ENCODE results near the gene ZNF460. TPM values are rescaled to one million over a fixed set of nuclear protein-coding genes. Genes with fewer than 3 reads are reported as not detected.

ZNF460 gene
- 72.5 and 95.5 TPM in 2 replicates for total RNA-seq (2022)
- Bru-seq, nascent RNA: percentile 96 among the genes with signal in this experiment
- BruChase-seq, experiment 1, labeled RNA remaining after a 6-hour chase: percentile 99 among the genes with signal in this experiment
- percentile 99 among the genes with signal in this experiment for BruChase-seq, experiment 2, labeled RNA remaining after a 2-hour chase
- long read RNA-seq: 0 reads

- Mint-ChIP-seq H3K36me3 (ENCODE audit: insufficient read depth, unreplicated experiment) (peaks cover 38% of the 10 kb centered on the region), H3K27ac (ENCODE audit: low read depth, unreplicated experiment) (no peak within 1 kb of the TSS), H3K9me3 (ENCODE audit: unreplicated experiment) (no peaks in the 10 kb centered on the region), H3K27me3 (ENCODE audit: insufficient read depth, unreplicated experiment) (no peaks in the 10 kb centered on the region), H3K4me1 (ENCODE audit: insufficient read depth, unreplicated experiment) (peaks cover 18% of the 10 kb centered on the region), H3K4me3 (ENCODE audit: unreplicated experiment) (no peak within 1 kb of the TSS)
- TF ChIP-seq, protein P1, sequence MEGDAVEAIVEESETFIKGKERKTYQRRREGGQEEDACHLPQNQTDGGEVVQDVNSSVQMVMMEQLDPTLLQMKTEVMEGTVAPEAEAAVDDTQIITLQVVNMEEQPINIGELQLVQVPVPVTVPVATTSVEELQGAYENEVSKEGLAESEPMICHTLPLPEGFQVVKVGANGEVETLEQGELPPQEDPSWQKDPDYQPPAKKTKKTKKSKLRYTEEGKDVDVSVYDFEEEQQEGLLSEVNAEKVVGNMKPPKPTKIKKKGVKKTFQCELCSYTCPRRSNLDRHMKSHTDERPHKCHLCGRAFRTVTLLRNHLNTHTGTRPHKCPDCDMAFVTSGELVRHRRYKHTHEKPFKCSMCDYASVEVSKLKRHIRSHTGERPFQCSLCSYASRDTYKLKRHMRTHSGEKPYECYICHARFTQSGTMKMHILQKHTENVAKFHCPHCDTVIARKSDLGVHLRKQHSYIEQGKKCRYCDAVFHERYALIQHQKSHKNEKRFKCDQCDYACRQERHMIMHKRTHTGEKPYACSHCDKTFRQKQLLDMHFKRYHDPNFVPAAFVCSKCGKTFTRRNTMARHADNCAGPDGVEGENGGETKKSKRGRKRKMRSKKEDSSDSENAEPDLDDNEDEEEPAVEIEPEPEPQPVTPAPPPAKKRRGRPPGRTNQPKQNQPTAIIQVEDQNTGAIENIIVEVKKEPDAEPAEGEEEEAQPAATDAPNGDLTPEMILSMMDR (IDR thresholded peaks at IDR 0.05; ENCODE audit: unreplicated experiment): no peak
- BruUV-seq (replicated peaks): TSS peak; percentile 51
- ChIA-PET POLR2A (interaction anchor here (0.5 to 4.9 kb wide), 11 partner anchors 9 to 220 kb away, joined by 3 to 30 read pairs (median 5); partner anchors contain the start of genes TRAPPC2B, ZNF304, ZNF547 and ZNF773), CTCF (interaction anchor here (0.7 to 1.3 kb wide), 5 partner anchors 21 to 77 kb away, joined by 3 to 4 read pairs (median 3); no protein-coding TSS in a partner anchor)
- peak; percentile 98 for DNase-seq (ENCODE audit: unreplicated experiment)
- intact Hi-C loops (cut with micrococcal nuclease): loop anchor here (1.0 to 2.0 kb wide), 4 partner anchors 22 to 70 kb away; partner anchors contain the start of genes ZNF304 and ZNF805
Measured at GRCh38 chr19:57280165-57280961, at the start of gene ZNF460. Gene ZNF460 (plus strand): TSS chr19:57280485. CDS start chr19:57280807, 322 bp downstream.

GRCh38 chr19:57231686-57232085, 48.6 kb upstream of the ZNF460 start:
- ChIA-PET CTCF (no interaction called here), POLR2A (no interaction called here)
- no peak overlapping the region for H3K27ac Mint-ChIP-seq (ENCODE audit: low read depth, unreplicated experiment)
- no peaks in the 10 kb centered on the region for H3K9me3 Mint-ChIP-seq (ENCODE audit: unreplicated experiment)
- no peak for DNase-seq (ENCODE audit: unreplicated experiment)
- no peaks in the 10 kb centered on the region for H3K27me3 Mint-ChIP-seq (ENCODE audit: insufficient read depth, unreplicated experiment)
- BruUV-seq (replicated peaks): no TSS peak
- no peak overlapping the region for H3K4me3 Mint-ChIP-seq (ENCODE audit: unreplicated experiment)
- TF ChIP-seq, protein P1 (IDR thresholded peaks at IDR 0.05; ENCODE audit: unreplicated experiment): no peak
- peaks cover 14% of the 10 kb centered on the region for H3K36me3 Mint-ChIP-seq (ENCODE audit: insufficient read depth, unreplicated experiment)
- no peaks in the 10 kb centered on the region for H3K4me1 Mint-ChIP-seq (ENCODE audit: insufficient read depth, unreplicated experiment)
- intact Hi-C loops (cut with micrococcal nuclease): no loop called here

DNA sequence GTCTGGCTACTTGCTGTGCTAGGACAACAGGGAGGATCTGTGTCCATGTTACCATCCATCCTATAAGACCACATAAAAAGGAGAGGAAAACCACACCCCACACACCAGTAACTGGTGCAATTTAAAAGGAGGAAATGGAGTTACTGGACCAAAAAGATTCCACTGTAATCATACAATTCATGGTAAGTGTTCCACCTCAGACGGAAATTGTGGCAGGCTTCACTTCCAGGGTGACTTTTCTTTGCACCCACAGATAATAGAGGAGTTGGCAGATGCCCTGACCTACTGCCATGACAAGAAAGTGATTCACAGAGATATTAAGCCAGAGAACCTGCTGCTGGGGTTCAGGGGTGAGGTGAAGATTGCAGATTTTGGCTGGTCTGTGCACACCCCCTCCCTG, 47.1 kb upstream of the ZNF460 start:
- Mint-ChIP-seq H3K27me3 (ENCODE audit: insufficient read depth, unreplicated experiment) (no peaks in the 10 kb centered on the region), H3K4me3 (ENCODE audit: unreplicated experiment) (no peak overlapping the region), H3K36me3 (ENCODE audit: insufficient read depth, unreplicated experiment) (peaks cover 7% of the 10 kb centered on the region), H3K27ac (ENCODE audit: low read depth, unreplicated experiment) (no peak overlapping the region), H3K4me1 (ENCODE audit: insufficient read depth, unreplicated experiment) (no peaks in the 10 kb centered on the region), H3K9me3 (ENCODE audit: unreplicated experiment) (no peaks in the 10 kb centered on the region)
- DNase-seq (ENCODE audit: unreplicated experiment): no peak
- POLR2A ChIA-PET: no interaction called here
- TF ChIP-seq, protein P1 (IDR thresholded peaks at IDR 0.05; ENCODE audit: unreplicated experiment): no peak
- intact Hi-C loops (cut with micrococcal nuclease): no loop called here
- BruUV-seq (replicated peaks): no TSS peak
- CTCF ChIA-PET: interaction anchor here (0.6 kb wide), 1 partner anchor 249 kb away, joined by 3 read pairs; no protein-coding TSS in a partner anchor

DNA sequence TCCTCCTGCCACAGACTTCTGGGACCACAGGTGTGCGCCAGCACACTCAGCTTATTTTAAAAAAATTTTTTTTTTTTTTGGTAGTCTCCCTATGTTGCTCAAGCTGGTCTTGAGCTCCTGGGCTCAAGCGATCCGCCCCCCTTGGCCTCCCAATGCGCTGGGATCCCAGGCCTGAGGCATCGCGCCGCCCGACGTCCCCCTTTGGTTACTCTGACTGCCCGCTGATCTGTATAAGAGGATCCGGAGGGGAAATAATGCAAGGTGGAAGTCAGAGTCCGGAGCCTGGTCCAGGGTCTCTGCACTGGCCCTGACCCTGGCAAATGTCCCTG, 40.3 kb upstream of the ZNF460 start:
- BruUV-seq (replicated peaks): TSS peak; percentile 79
- ChIA-PET POLR2A (interaction anchor here (0.7 to 3.6 kb wide), 13 partner anchors 12 to 1203 kb away, joined by 3 to 23 read pairs (median 4); partner anchors contain the start of genes ZNF264, ZNF460, ZNF548 and ZNF8), CTCF (interaction anchor here (0.6 kb wide), 1 partner anchor 17 kb away, joined by 3 read pairs; no protein-coding TSS in a partner anchor)
- Mint-ChIP-seq H3K36me3 (ENCODE audit: insufficient read depth, unreplicated experiment) (peaks cover 26% of the 10 kb centered on the region), H3K4me1 (ENCODE audit: insufficient read depth, unreplicated experiment) (peaks cover 6% of the 10 kb centered on the region), H3K9me3 (ENCODE audit: unreplicated experiment) (no peaks in the 10 kb centered on the region), H3K27ac (ENCODE audit: low read depth, unreplicated experiment) (peak overlapping the region; percentile 70), H3K4me3 (ENCODE audit: unreplicated experiment) (peak overlapping the region; percentile 73), H3K27me3 (ENCODE audit: insufficient read depth, unreplicated experiment) (no peaks in the 10 kb centered on the region)
- no peak for DNase-seq (ENCODE audit: unreplicated experiment)
- TF ChIP-seq, protein P1 (IDR thresholded peaks at IDR 0.05; ENCODE audit: unreplicated experiment): no peak
- intact Hi-C loops (cut with micrococcal nuclease): loop anchor here (1.0 to 2.0 kb wide), 3 partner anchors 40 to 81 kb away; partner anchors contain the start of genes ZNF264, ZNF460 and ZNF543
